Skeletal muscle tissue (tissue), 4 donors: Measurements from ENCODE around the gene C17orf58. TPM values are rescaled to one million over a fixed set of nuclear protein-coding genes. Genes with fewer than 3 reads are reported as not detected.

ENCODE experiments used
- H3K27ac ChIP-seq: one replicate; pipeline ENCODE4 v1.7.0; 2013; ENCODE audit warnings: mild to moderate bottlenecking, low read depth, low read length, inconsistent platforms
- H3K27me3 ChIP-seq, 3 donors: one replicate each; pipeline ENCODE4 v1.7.0; 2013; ENCODE audit warnings: low read length in 3 of 3; ENCODE audit not compliant: control insufficient read depth in 3 of 3, insufficient read depth in 3 of 3
- H3K36me3 ChIP-seq, 3 donors: one replicate each; pipeline ENCODE4 v1.7.0; 2013; ENCODE audit warnings: low read length in 3 of 3; ENCODE audit not compliant: control insufficient read depth in 3 of 3, insufficient read depth in 3 of 3
- H3K4me1 ChIP-seq, 3 donors: one replicate each; pipeline ENCODE4 v1.7.0; 2013; ENCODE audit warnings: low read length in 3 of 3, mild to moderate bottlenecking in 3 of 3; ENCODE audit not compliant: control insufficient read depth in 3 of 3, insufficient read depth in 3 of 3
- H3K4me3 ChIP-seq, 3 donors: one replicate each; pipeline ENCODE4 v1.7.0; 2013; ENCODE audit warnings: low read length in 3 of 3
- H3K9ac ChIP-seq, 3 donors: one replicate each; pipeline ENCODE4 v1.7.0; 2013; ENCODE audit warnings: low read length in 3 of 3, mild to moderate bottlenecking in 3 of 3, moderate library complexity in 2 of 3, low read depth in 1 of 3
- H3K9me3 ChIP-seq, 3 donors: one replicate each; pipeline ENCODE4 v1.7.0; 2013; ENCODE audit warnings: low read length in 3 of 3; ENCODE audit not compliant: control insufficient read depth in 3 of 3
- total RNA-seq: library from RNA; depleted of rRNA; stranded (reverse); fragments of >200 nt; gene quantifications from one replicate; pipeline ENCODE4 v1.2.3, GENCODE V29; 2014
- donor health status: Osteomylitis.

Gene C17orf58
- total RNA-seq, 1 donor from 2014 or later = 12.0 TPM

DNA sequence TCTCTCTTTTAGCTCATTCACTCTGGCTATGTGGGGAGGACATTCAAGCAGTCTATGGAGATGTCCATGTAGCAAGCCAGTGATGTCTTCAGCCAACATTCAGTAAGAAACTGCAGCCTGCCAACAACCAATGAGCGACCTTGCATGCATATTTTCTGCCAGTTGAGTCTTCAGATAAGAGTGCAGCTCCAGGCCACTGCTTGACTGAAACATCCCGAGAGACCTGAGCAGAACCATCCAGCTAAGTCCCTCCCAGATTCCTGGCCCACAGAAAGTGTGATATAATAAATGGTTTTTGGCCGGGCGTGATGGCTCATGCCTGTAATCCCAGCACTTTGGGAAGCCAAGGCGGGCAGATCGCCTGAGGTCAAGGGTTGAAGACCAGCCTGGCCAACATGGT is 10.5 kb upstream of the C17orf58 start:
- Histone ChIP-seq H3K4me1 (peaks cover 0 to 2% (median 0%) of the 10 kb centered on the region in 3 donors), H3K27ac (no peak overlapping the region), H3K36me3 (no peaks in the 10 kb centered on the region), H3K9ac (no peak overlapping the region), H3K27me3 (no peaks in the 10 kb centered on the region), H3K9me3 (no peaks in the 10 kb centered on the region), H3K4me3 (no peak overlapping the region)

DNA sequence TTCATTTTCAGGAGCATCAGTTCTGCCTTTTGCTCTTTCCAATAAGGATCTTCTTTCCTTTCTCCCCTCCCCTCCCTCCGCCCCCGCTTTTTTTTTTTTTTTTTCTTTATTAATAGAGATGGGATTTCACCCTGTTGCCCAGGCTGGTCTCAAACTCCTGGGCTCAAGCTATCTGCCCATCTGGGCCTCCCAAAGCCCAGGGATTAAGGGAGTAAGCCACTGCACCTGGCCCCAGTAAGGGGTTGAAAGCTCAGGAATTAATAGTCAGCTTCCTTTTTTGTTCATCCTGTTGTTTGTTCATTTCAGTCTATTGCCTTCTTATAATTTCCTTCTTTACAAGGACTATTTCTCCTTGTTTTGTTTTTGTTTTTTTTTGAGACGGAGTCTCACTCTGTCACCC is 7.9 kb upstream of the C17orf58 start:
- Histone ChIP-seq H3K9ac (no peak overlapping the region), H3K27me3 (no peaks in the 10 kb centered on the region), H3K9me3 (no peaks in the 10 kb centered on the region), H3K4me3 (no peak overlapping the region), H3K4me1 (no peaks in the 10 kb centered on the region), H3K27ac (no peak overlapping the region), H3K36me3 (no peaks in the 10 kb centered on the region)

DNA sequence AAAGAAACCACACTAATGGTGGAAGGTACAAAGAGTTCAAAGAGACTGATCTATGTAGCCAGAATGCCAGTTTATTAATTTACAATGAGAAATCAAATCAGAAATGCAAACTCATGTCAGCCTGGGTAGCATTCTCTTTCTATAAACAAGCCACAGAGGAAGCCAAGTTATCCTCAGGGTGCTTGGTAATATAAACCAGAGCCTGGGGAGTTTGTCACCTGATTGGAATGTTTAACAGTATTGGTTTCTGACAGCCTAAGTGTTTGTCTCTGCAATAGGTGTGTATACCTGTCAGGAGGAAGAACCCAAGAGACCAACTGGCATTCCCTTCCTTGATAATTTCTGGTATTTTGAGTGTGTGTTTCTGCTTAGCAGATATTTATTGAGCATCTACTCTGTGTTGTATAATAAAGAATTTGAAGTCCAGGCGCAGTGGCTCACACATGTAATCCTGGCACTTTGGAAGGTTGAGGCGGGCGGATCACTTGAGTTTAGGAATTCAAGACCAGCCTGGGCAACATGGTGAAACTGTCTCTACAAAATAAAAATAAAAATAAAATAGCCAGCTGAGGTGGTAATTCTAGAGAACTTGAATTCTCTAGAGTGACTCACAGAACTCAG is 3.1 kb upstream of the C17orf58 start:
- H3K9ac ChIP-seq = no peak overlapping the region
- peaks cover 7 to 10% (median 8%) of the 10 kb centered on the region in 3 donors for H3K4me1 ChIP-seq
- no peaks in the 10 kb centered on the region for H3K36me3 ChIP-seq
- no peaks in the 10 kb centered on the region for H3K9me3 ChIP-seq
- H3K27ac ChIP-seq = no peak overlapping the region
- H3K27me3 ChIP-seq = no peaks in the 10 kb centered on the region
- H3K4me3 ChIP-seq = no peak overlapping the region

DNA sequence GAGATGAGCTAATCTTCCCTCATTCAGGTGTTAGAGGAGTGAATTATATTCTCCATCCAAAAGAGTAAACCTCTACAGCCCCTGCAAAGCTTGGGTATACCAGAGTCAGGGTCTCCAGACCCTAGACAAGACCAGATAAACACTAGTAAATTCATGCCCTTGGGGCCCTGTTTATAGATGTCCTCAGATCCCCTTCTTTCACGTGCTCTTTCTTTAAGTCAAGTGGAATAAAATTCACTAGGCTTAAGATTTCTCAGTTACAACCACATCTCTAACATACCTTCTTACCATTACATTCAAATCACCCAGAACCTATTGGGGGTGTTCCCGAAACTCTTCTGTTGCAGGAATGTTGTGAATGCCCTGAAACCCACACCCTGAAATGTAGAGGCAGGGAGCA is 2.2 kb upstream of the C17orf58 start:
- H3K9me3 ChIP-seq = no peaks in the 10 kb centered on the region
- H3K4me3 ChIP-seq = no peak overlapping the region
- no peak overlapping the region for H3K27ac ChIP-seq
- peaks cover 10 to 14% (median 12%) of the 10 kb centered on the region in 3 donors for H3K4me1 ChIP-seq
- no peak overlapping the region for H3K9ac ChIP-seq
- H3K36me3 ChIP-seq = no peaks in the 10 kb centered on the region
- no peaks in the 10 kb centered on the region for H3K27me3 ChIP-seq

DNA sequence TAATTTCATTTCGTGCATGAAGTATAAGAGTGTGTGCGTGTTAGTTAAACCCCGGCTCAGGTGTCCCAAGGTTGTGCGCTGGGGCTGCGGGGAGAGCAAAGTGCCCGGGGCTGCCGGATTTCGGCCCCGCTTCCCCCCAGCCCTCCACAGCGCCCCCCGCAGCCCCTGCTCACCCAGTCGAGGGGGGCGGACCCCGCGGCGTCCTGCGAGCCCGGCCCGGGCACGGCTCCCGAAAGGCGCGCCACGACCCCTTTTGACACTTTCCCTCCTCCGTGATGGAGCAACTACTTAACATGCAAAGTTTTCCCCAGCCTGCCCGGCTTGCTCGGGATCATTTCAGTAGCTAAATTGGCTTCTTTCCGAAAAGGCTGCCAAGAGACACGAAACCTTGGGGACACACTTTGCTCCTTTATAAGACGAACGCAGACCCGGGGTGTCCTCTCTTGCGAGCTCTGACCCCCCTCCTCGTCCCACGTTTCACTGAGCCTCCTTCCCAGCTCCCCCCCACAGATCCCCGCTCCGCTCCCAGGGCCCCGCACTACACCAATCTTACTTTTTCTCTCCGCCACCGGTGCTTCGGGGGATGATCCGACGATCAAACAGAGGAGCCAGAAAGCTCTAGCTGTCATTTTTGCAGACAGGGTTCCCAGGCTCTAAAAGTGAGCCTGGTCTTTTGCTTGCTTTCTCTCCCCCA is 552 bp downstream of the C17orf58 start:
- Histone ChIP-seq H3K27me3 (no peaks in the 10 kb centered on the region), H3K27ac (peak overlapping the region; percentile 58), H3K4me1 (peaks cover 16 to 21% (median 18%) of the 10 kb centered on the region in 3 donors), H3K9ac (peak overlapping the region; percentile 70 to 77 (median 75)), H3K9me3 (no peaks in the 10 kb centered on the region), H3K4me3 (peak overlapping the region; percentile 73 to 91 (median 74)), H3K36me3 (no peaks in the 10 kb centered on the region)

DNA sequence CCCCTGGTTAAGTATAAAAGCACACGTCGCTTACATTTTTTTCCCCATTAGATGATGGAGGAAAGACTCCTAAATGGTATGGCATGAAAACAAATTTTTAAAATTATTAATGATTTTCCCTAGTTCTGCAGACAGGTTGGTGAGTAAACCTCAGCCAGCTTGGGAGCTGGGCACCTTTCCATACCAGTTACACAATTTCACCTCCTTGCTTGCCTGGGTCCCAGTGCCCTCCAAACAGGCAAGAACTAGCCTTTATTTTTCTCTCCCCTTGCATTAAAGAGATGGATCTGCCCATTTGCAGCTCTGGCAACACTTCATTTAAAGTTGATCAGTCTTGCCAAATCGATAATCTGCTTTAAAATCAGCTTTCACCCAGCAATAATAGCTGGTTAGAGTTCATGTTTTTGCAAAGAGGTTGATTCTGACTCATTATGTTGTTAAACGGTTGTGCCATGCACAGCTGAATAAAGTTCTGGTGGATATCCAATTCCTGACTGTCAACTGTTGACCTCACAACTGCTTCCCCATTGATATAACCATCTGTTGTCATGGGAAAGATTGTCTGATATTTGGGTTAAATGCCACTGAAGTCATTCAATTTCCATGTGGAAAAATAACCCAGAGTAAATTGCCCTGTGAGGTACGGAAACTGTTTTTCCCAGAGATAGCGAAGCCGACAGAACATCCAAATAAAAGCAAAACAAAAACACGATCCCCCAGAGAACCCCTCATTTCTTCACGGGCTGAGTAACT is 1.3 kb downstream of the C17orf58 start:
- Histone ChIP-seq H3K27ac (peak overlapping the region; percentile 58), H3K4me3 (peak overlapping the region; percentile 73 to 91 (median 74)), H3K9ac (peak overlapping the region; percentile 70 to 77 (median 75)), H3K4me1 (peaks cover 16 to 21% (median 18%) of the 10 kb centered on the region in 3 donors), H3K36me3 (no peaks in the 10 kb centered on the region), H3K27me3 (no peaks in the 10 kb centered on the region), H3K9me3 (no peaks in the 10 kb centered on the region)

DNA sequence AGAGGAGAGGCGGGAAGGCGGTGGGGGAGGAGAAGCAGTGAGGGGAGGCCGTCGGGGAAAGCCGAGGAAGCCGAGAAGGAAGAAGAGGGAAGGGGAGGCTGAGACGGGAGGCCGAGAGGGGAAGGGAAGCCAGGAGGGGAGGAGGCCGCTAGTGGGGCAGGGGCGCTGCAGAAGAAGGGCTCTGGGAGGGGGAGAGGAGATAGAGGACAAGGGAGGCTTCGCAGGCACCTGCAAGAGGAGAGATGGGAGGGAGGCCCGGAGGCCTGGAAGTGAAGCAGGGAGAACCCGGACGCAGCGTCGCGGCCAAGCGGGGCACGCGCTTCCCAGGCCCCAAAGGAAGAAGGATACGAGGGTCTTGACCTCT is 2.3 kb downstream of the C17orf58 start:
- Histone ChIP-seq H3K27ac (peak overlapping the region; percentile 90), H3K9ac (peak overlapping the region; percentile 79 to 88 (median 80)), H3K36me3 (no peaks in the 10 kb centered on the region), H3K4me3 (peak overlapping the region; percentile 76 to 93 (median 85)), H3K27me3 (no peaks in the 10 kb centered on the region), H3K9me3 (no peaks in the 10 kb centered on the region), H3K4me1 (peaks cover 16 to 21% (median 18%) of the 10 kb centered on the region in 3 donors)

DNA sequence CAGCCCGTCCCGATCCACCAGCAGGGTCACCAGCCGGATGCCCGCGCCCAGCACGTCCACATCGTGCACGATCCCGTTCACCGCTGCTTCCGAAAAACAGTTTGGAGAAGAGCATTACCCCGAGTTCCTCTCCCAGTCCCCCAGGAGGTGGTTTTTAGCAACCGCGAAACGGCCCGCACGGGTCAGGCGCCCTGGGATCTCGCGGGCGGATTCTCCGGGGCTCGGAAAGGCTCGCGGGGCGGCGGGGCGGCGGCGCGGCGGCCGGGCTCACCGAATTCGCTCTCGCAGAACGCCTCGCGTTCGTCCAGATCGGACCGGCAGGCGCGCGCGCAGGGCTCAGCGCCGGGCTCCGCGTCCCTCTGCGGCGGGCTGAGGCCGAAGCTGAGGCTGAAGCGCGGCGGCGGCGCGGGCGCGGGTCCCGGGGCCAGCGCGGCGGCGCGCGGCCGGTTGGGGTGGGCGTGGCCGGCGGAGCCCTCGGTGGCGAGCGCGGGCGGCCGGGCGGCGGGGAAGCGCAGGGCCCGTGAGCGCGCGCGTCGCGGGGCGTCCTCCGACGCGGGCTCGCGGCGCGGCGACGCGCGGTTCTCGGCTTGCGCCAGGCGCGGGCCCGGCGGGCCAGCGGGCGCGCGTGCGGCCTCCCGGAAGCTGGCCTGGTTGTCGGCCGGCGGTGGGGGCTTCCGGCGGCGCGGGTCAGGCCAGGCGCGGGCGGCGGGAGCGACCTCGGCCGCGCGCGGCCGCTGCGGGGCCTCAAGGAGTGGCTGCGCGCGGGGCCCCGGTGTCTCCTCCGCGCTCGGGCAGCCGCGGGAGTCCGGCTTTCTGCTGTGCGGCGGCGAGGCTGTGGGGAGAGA is 2.9 kb downstream of the C17orf58 start:
- H3K9ac ChIP-seq = peak overlapping the region; percentile 79 to 91 (median 87)
- H3K27ac ChIP-seq = peak overlapping the region; percentile 90
- H3K4me1 ChIP-seq = peaks cover 16 to 21% (median 18%) of the 10 kb centered on the region in 3 donors
- no peaks in the 10 kb centered on the region for H3K9me3 ChIP-seq
- peak overlapping the region; percentile 81 to 93 (median 89) for H3K4me3 ChIP-seq
- no peaks in the 10 kb centered on the region for H3K36me3 ChIP-seq
- H3K27me3 ChIP-seq = no peaks in the 10 kb centered on the region

DNA sequence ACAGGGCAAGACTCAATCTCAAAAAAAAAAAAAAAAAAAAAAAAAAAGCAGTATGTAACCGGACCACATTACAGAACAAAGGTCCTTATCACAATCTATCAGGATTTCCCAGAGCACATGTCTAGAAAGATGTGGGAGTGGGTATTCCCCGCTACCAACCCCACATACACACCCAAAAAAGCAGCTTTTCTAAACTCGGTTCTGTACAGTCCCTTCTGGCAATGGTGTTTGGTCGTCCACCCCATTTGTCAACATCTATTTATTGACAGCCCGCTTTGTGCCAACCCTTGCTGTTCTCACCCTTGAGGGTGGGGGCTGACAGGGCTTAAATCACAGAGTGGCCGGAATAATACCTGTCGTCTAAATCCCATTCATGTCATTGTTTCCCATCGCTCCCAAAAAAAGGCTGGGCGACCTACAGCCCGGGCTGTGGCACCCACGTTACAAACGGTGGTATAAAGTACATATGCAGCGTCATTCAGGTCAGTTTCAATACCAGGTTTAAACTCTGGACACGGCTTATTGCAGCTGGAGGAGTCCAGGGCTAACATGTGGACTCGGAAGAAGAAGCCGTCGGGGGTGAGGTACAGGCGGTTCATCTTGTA is 3.6 kb downstream of the C17orf58 start:
- Histone ChIP-seq H3K27ac (peak overlapping the region; percentile 90), H3K27me3 (no peaks in the 10 kb centered on the region), H3K4me1 (peaks cover 16 to 21% (median 18%) of the 10 kb centered on the region in 3 donors), H3K9ac (peak overlapping the region; percentile 77 to 91 (median 87)), H3K9me3 (no peaks in the 10 kb centered on the region), H3K4me3 (peak overlapping the region; percentile 81 to 89 (median 87)), H3K36me3 (no peaks in the 10 kb centered on the region)
